Kidney epithelial cell (primary cell): ENCODE measurements around the gene SLC4A5. TPM values are rescaled to one million over a fixed set of nuclear protein-coding genes. Genes with fewer than 3 reads are reported as not detected.
A peak's percentile ranks its signal among the peaks of the same experiment; 100 is the strongest.

Experiments
- DNase-seq: peaks from one replicate; pipeline ENCODE4 v3.0.0-alpha.2; 2010; ENCODE audit warnings: low read depth
- H3K27me3 ChIP-seq: 2 replicates; pipeline ENCODE4 v1.6.0; 2011; ENCODE audit warnings: low read length; ENCODE audit not compliant: control insufficient read depth, insufficient read depth
- H3K36me3 ChIP-seq: 2 replicates; pipeline ENCODE4 v1.5.1; 2011; ENCODE audit warnings: low read length; ENCODE audit not compliant: control insufficient read depth, insufficient read depth
- H3K4me3 ChIP-seq: 2 replicates; pipeline ENCODE4 v1.5.1; 2011; ENCODE audit warnings: low read depth, mild to moderate bottlenecking, control low read depth, low read length
- CTCF ChIP-seq: IDR thresholded peaks from 2 replicates; pipeline ENCODE4 v1.5.1; 2011; ENCODE audit warnings: mild to moderate bottlenecking, moderate library complexity, low read length, control low read depth, inconsistent platforms; ENCODE audit not compliant: insufficient read depth, poor library complexity, severe bottlenecking
- total RNA-seq: library from RNA; depleted of rRNA; stranded (reverse); fragments of >200 nt; gene quantifications from 2 replicates; pipeline ENCODE4 v1.2.3, GENCODE V29; 2015

Gene SLC4A5
- total RNA-seq, 1 donor from 2014 or later = 1.8 TPM

- no peaks in the 10 kb centered on the region for H3K27me3 ChIP-seq
- peak overlapping the region; percentile 96 for H3K4me3 ChIP-seq
- no peak for DNase-seq
- H3K36me3 ChIP-seq = no peaks in the 10 kb centered on the region
- TF ChIP-seq CTCF = no peak
Measured at GRCh38 chr2:74199275-74199701, 143.9 kb downstream of the SLC4A5 start.

- DNase-seq = no peak
- H3K4me3 ChIP-seq = peak within 1 kb of the TSS; percentile 96
- no peaks in the 10 kb centered on the region for H3K36me3 ChIP-seq
- no peaks in the 10 kb centered on the region for H3K27me3 ChIP-seq
- TF ChIP-seq CTCF = peak; percentile 89
Measured at GRCh38 chr2:74198461-74199274, 144.5 kb downstream of the SLC4A5 start, which contains the start of gene MTHFD2. TSS of gene MTHFD2 (plus strand) at chr2:74198615. CDS start at chr2:74198642, 27 bp downstream.

GRCh38 chr2:74198023-74198460, 145.2 kb downstream of the SLC4A5 start:
- Histone ChIP-seq H3K27me3 (no peaks in the 10 kb centered on the region), H3K4me3 (peak overlapping the region; percentile 33), H3K36me3 (no peaks in the 10 kb centered on the region)
- TF ChIP-seq CTCF = no peak
- DNase-seq = peak; percentile 97

- DNase-seq = no peak
- no peaks in the 10 kb centered on the region for H3K36me3 ChIP-seq
- H3K27me3 ChIP-seq = no peaks in the 10 kb centered on the region
- no peak for TF ChIP-seq CTCF
- H3K4me3 ChIP-seq = no peak overlapping the region
Measured at GRCh38 chr2:74197049-74197448, 146.2 kb downstream of the SLC4A5 start.

GRCh38 chr2:74194799-74195198, 148.4 kb downstream of the SLC4A5 start:
- Histone ChIP-seq H3K27me3 (no peaks in the 10 kb centered on the region), H3K36me3 (no peaks in the 10 kb centered on the region), H3K4me3 (no peak overlapping the region)
- no peak for TF ChIP-seq CTCF
- no peak for DNase-seq
